Stomach (tissue), 9 donors: ENCODE data around the gene PIEZO1. TPM values are rescaled to one million over a fixed set of nuclear protein-coding genes. Genes with fewer than 3 reads are reported as not detected.

Source experiments
- DNase-seq, 2 donors: peaks; one replicate each; pipeline versions ENCODE4 v3.0.0 to v3.0.0-alpha.2; 2013 to 2019
- H3K27ac ChIP-seq, 5 donors: fragments of 200-600 bp in 4 of 5; sonication (generic) in 4 of 5; one replicate each; pipeline ENCODE4 v1.5.1; 2013 to 2019; ENCODE audit warnings: mild to moderate bottlenecking in 1 of 5, moderate library complexity in 1 of 5
- H3K27me3 ChIP-seq, 3 donors: fragments of 200-600 bp; sonication (generic); one replicate each; pipeline ENCODE4 v1.5.1; 2017 to 2019; ENCODE audit warnings: mixed run types in 1 of 3
- H3K36me3 ChIP-seq, 4 donors: fragments of 200-600 bp; sonication (generic); 1 replicate in 3 of 4; 2 replicates in 1 of 4; pipeline ENCODE4 v1.5.1; 2016 to 2019
- H3K4me1 ChIP-seq, 4 donors: fragments of 200-600 bp; sonication (generic); one replicate each; pipeline ENCODE4 v1.5.1; 2016 to 2019
- H3K4me3 ChIP-seq, 4 donors: fragments of 200-600 bp; sonication (generic) in 3 of 4; one replicate each; pipeline ENCODE4 v1.5.1; 2016 to 2019; ENCODE audit warnings: mild to moderate bottlenecking in 1 of 4
- H3K9me3 ChIP-seq, 4 donors: fragments of 200-600 bp; sonication (generic); one replicate each; pipeline ENCODE4 v1.5.1; 2016 to 2019
- CTCF ChIP-seq, 7 experiments: fragments of 450-650 bp in 4 of 7; fragments of 200-600 bp in 3 of 7; sonication (generic) in 3 of 7; IDR thresholded peaks; one replicate each; pipeline ENCODE4 v1.5.1; 2016 to 2019; ENCODE audit warnings: antibody characterized with exemption in 7 of 7, control low read depth in 2 of 7, mild to moderate bottlenecking in 1 of 7
- EP300 ChIP-seq: sonication (generic); formaldehyde crosslinking; IDR thresholded peaks from one replicate; pipeline ENCODE4 v1.6.1; 2017; ENCODE audit warnings: antibody characterized with exemption
- POLR2A ChIP-seq, 4 donors: fragments of 450-650 bp; IDR thresholded peaks; one replicate each; pipeline ENCODE4 v1.6.1; 2016; ENCODE audit warnings: antibody characterized with exemption in 4 of 4, control low read depth in 2 of 4, mild to moderate bottlenecking in 1 of 4, moderate library complexity in 1 of 4
- POLR2AphosphoS5 ChIP-seq, 3 donors: sonication (generic); formaldehyde crosslinking; IDR thresholded peaks; one replicate each; pipeline ENCODE4 v1.6.1; 2016; ENCODE audit warnings: antibody characterized with exemption in 3 of 3
- WGBS, 5 donors: extraction: QIAGEN DNeasy Blood & Tissue Kit in 3 of 5; methylation state at CpG; one replicate each; pipeline versions ENCODE4 v1.1.5 to v1.1.7; 2013 to 2018; 5-methylcytosine and 5-hydroxymethylcytosine counted together
- intact Hi-C: fragments of 100-400 bp; cut with DNase I; formaldehyde crosslinking; loops from one replicate; pipeline ENCODE4 v1.15.1; 2023; ENCODE audit warnings: low total_unique reads
- polyA plus RNA-seq, 3 donors: library from polyadenylated mRNA; stranded (reverse); fragments of 200-250 nt; gene quantifications; one replicate each; pipeline ENCODE4 v1.2.3, GENCODE V29; 2013
- total RNA-seq, 5 donors: library from RNA; depleted of rRNA; stranded (reverse); fragments of >200 nt; gene quantifications; one replicate each; pipeline versions ENCODE4 v1.1.0 to v1.2.3, GENCODE V29; 2014 to 2016
- donor health status: healthy with polysubstance abuse.
- donor health status: Bipolar disorder and iron deficiency.
- donor health status: healthy.

Gene PIEZO1
- total and polyA plus RNA-seq, 8 donors, result 43.7 to 171 (median 115) TPM

- DNase-seq, result no peak
- Histone ChIP-seq H3K27ac (no peak overlapping the region), H3K27me3 (no peaks in the 10 kb centered on the region), H3K9me3 (no peaks in the 10 kb centered on the region), H3K4me1 (peaks cover 7 to 53% (median 32%) of the 10 kb centered on the region in 4 donors), H3K36me3 (peaks cover 0 to 29% (median 10%) of the 10 kb centered on the region in 4 donors), H3K4me3 (no peak overlapping the region)
- TF ChIP-seq POLR2AphosphoS5 (IDR thresholded peaks at IDR 0.05) (no peak), POLR2A (IDR thresholded peaks at IDR 0.05) (no peak), CTCF (IDR thresholded peaks at IDR 0.05) (no peak), EP300 (no peak)
- intact Hi-C loops, result no loop called here
- WGBS, 5 donors, result 82 to 98% (median 87%) methylated on average over 6 to 12 of the region's 12 CpGs
Measured at GRCh38 chr16:88750854-88751253, 34.2 kb downstream of the PIEZO1 start.

- H3K4me1 ChIP-seq, result peaks cover 13 to 53% (median 34%) of the 10 kb centered on the region in 4 donors
- H3K36me3 ChIP-seq, result peaks cover 0 to 25% (median 10%) of the 10 kb centered on the region in 4 donors
- 94 to 96% (median 96%) methylated on average over 26 of the region's 26 CpGs for WGBS, 5 donors
Measured at GRCh38 chr16:88749358-88749757, 35.7 kb downstream of the PIEZO1 start.

GRCh38 chr16:88748364-88748763, 36.7 kb downstream of the PIEZO1 start:
- intact Hi-C loops, result no loop called here
- Histone ChIP-seq H3K4me3 (no peak overlapping the region), H3K27me3 (no peaks in the 10 kb centered on the region), H3K36me3 (peaks cover 0 to 25% (median 10%) of the 10 kb centered on the region in 4 donors), H3K4me1 (peaks cover 20 to 53% (median 39%) of the 10 kb centered on the region in 4 donors), H3K9me3 (no peaks in the 10 kb centered on the region), H3K27ac (peak overlapping the region in 2 of 5 donors; percentile 5 to 79)
- 83 to 95% (median 89%) methylated on average over 5 to 12 of the region's 12 CpGs for WGBS, 5 donors
- DNase-seq, result no peak
- TF ChIP-seq POLR2AphosphoS5 (IDR thresholded peaks at IDR 0.05) (no peak), EP300 (no peak), POLR2A (IDR thresholded peaks at IDR 0.05) (no peak), CTCF (IDR thresholded peaks at IDR 0.05) (no peak)

More at GRCh38 chr16:88749358-88749757, 35.7 kb downstream of the PIEZO1 start:
- no peaks in the 10 kb centered on the region for H3K27me3 ChIP-seq
- no peak overlapping the region for H3K27ac ChIP-seq
- no peak overlapping the region for H3K4me3 ChIP-seq
- intact Hi-C loops, result no loop called here
- no peak for DNase-seq
- no peak for TF ChIP-seq EP300
- TF ChIP-seq POLR2AphosphoS5 (IDR thresholded peaks at IDR 0.05), result no peak
- no peak for TF ChIP-seq CTCF (IDR thresholded peaks at IDR 0.05)
- no peak for TF ChIP-seq POLR2A (IDR thresholded peaks at IDR 0.05)
- H3K9me3 ChIP-seq, result no peaks in the 10 kb centered on the region

GRCh38 chr16:88747588-88748301, 37.3 kb downstream of the PIEZO1 start:
- Histone ChIP-seq H3K9me3 (no peaks in the 10 kb centered on the region), H3K4me1 (peaks cover 20 to 57% (median 41%) of the 10 kb centered on the region in 4 donors), H3K27me3 (no peaks in the 10 kb centered on the region), H3K4me3 (no peak overlapping the region), H3K27ac (peak overlapping the region in 2 of 5 donors; percentile 5 to 79), H3K36me3 (peaks cover 0 to 28% (median 12%) of the 10 kb centered on the region in 4 donors)
- intact Hi-C loops, result no loop called here
- no peak for TF ChIP-seq EP300
- peak in 1 of 7 experiments; percentile 7 for TF ChIP-seq CTCF (IDR thresholded peaks at IDR 0.05)
- 84 to 87% (median 85%) methylated on average over 25 to 26 of the region's 26 CpGs for WGBS, 5 donors
- DNase-seq, result peak in 1 of 2 donors; percentile 36
